NCI-H128 (cell line): ENCODE measurements around the gene CELF4.

ENCODE experiments used
- DNase-seq: peaks from one replicate; lab custom pipeline; 2025; ENCODE audit not compliant: unreplicated experiment; lab: John Stamatoyannopoulos, UW

Gene CELF4

GRCh38 chr18:37447962-37448888 is 117.4 kb downstream of the CELF4 start:
- no peak for DNase-seq

- no peak for DNase-seq
Observed at GRCh38 chr18:37445836-37446235, 119.8 kb downstream of the CELF4 start.

GRCh38 chr18:37445368-37445767 is 120.2 kb downstream of the CELF4 start:
- DNase-seq: no peak

GRCh38 chr18:37443325-37444055 is 122.1 kb downstream of the CELF4 start:
- no peak for DNase-seq

GRCh38 chr18:37442477-37442876 is 123.1 kb downstream of the CELF4 start:
- DNase-seq: no peak

GRCh38 chr18:37441821-37442220 is 123.8 kb downstream of the CELF4 start:
- DNase-seq: no peak

GRCh38 chr18:37440206-37440605 is 125.4 kb downstream of the CELF4 start:
- no peak for DNase-seq

GRCh38 chr18:37438417-37439180 is 127.0 kb downstream of the CELF4 start:
- DNase-seq: no peak

- DNase-seq: no peak
Observed at GRCh38 chr18:37435996-37436395, 129.6 kb downstream of the CELF4 start.

GRCh38 chr18:37435150-37435867 is 130.3 kb downstream of the CELF4 start:
- no peak for DNase-seq

- no peak for DNase-seq
Observed at GRCh38 chr18:37434161-37434860, 131.3 kb downstream of the CELF4 start.

GRCh38 chr18:37432436-37433195 is 133.0 kb downstream of the CELF4 start:
- DNase-seq: no peak

GRCh38 chr18:37430357-37431076 is 135.1 kb downstream of the CELF4 start:
- no peak for DNase-seq

GRCh38 chr18:37429791-37430190 is 135.8 kb downstream of the CELF4 start:
- no peak for DNase-seq

GRCh38 chr18:37428288-37428974 is 137.2 kb downstream of the CELF4 start:
- no peak for DNase-seq

- DNase-seq: no peak
Observed at GRCh38 chr18:37426586-37426985, 139.0 kb downstream of the CELF4 start.

GRCh38 chr18:37425222-37425621 is 140.4 kb downstream of the CELF4 start:
- no peak for DNase-seq

- DNase-seq: no peak
Observed at GRCh38 chr18:37424507-37424906, 141.1 kb downstream of the CELF4 start.
